Naive thymus-derived CD4-positive, alpha-beta T cell (primary cell): Measurements from ENCODE around the gene FUT9. TPM values are rescaled to one million over a fixed set of nuclear protein-coding genes. Genes with fewer than 3 reads are reported as not detected.

Experiments
- ATAC-seq: fragments of 150-1000 bp; cut with Tn5 transposase; 2 replicates; pipeline ENCODE4 v1.10.0; 2021; ENCODE audit warnings: mild to moderate bottlenecking, moderate library complexity
- CTCF ChIA-PET: fragments of 350-600 bp; sonication (Branson Sonifier 250); formaldehyde crosslinking; loops from one replicate; lab custom pipeline; 2021; ENCODE audit warnings: antibody characterized with exemption; lab: Charles Lee
- POLR2A ChIA-PET: fragments of 350-600 bp; sonication (Branson Sonifier 250); formaldehyde crosslinking; loops from one replicate; lab custom pipeline; 2021; ENCODE audit warnings: antibody characterized with exemption, inconsistent platforms; lab: Charles Lee
- DNase-seq, 9 donors: peaks; one replicate each; pipeline versions ENCODE4 v3.0.0 to v3.0.0-alpha.2; 2020 to 2022; ENCODE audit warnings: mixed read lengths in 1 of 9
- H3K27ac ChIP-seq: one replicate; pipeline ENCODE4 v1.7.0; 2013; ENCODE audit warnings: mild to moderate bottlenecking, low read depth, low read length, moderate library complexity
- H3K27me3 ChIP-seq, 2 donors: one replicate each; pipeline ENCODE4 v1.7.0; 2013; ENCODE audit warnings: low read length in 2 of 2, mild to moderate bottlenecking in 2 of 2, moderate library complexity in 2 of 2; ENCODE audit not compliant: control insufficient read depth in 2 of 2, insufficient read depth in 2 of 2
- H3K36me3 ChIP-seq, 3 experiments: 1 replicate in 2 of 3; 2 replicates in 1 of 3; pipeline ENCODE4 v1.7.0; 2013; ENCODE audit warnings: low read length in 3 of 3, mild to moderate bottlenecking in 3 of 3, moderate library complexity in 1 of 3; ENCODE audit not compliant: insufficient read depth in 3 of 3, control insufficient read depth in 2 of 3
- H3K4me1 ChIP-seq, 2 donors: one replicate each; pipeline ENCODE4 v1.7.0; 2013; ENCODE audit warnings: low read length in 2 of 2, mild to moderate bottlenecking in 2 of 2, moderate library complexity in 1 of 2; ENCODE audit not compliant: control insufficient read depth in 2 of 2, insufficient read depth in 2 of 2
- H3K4me3 ChIP-seq: 2 replicates; pipeline ENCODE4 v1.7.0; 2013; ENCODE audit warnings: mild to moderate bottlenecking, low read length
- H3K9me3 ChIP-seq, 3 experiments: 1 replicate in 2 of 3; 2 replicates in 1 of 3; pipeline ENCODE4 v1.7.0; 2013; ENCODE audit warnings: low read length in 3 of 3; ENCODE audit not compliant: control insufficient read depth in 2 of 3
- H3K27ac Mint-ChIP-seq, 9 donors: one replicate each; pipeline ENCODE4 v1.8.0; 2020 to 2022; ENCODE audit warnings: mixed read lengths in 9 of 9, mild to moderate bottlenecking in 8 of 9, moderate library complexity in 5 of 9, inconsistent platforms in 2 of 9
- H3K27me3 Mint-ChIP-seq, 5 donors: one replicate each; pipeline ENCODE4 v1.8.0; 2021 to 2022; ENCODE audit warnings: mixed read lengths in 5 of 5, mild to moderate bottlenecking in 1 of 5
- H3K36me3 Mint-ChIP-seq, 5 donors: one replicate each; pipeline ENCODE4 v1.8.0; 2020 to 2022; ENCODE audit warnings: mixed read lengths in 5 of 5, mild to moderate bottlenecking in 3 of 5, inconsistent platforms in 1 of 5
- H3K4me1 Mint-ChIP-seq, 7 donors: one replicate each; pipeline ENCODE4 v1.8.0; 2020 to 2022; ENCODE audit warnings: mixed read lengths in 7 of 7, mild to moderate bottlenecking in 3 of 7, inconsistent platforms in 1 of 7
- H3K4me3 Mint-ChIP-seq, 10 donors: one replicate each; pipeline ENCODE4 v1.8.0; 2020 to 2022; ENCODE audit warnings: mild to moderate bottlenecking in 10 of 10, mixed read lengths in 10 of 10, moderate library complexity in 6 of 10, inconsistent platforms in 2 of 10
- H3K9me3 Mint-ChIP-seq, 11 donors: one replicate each; pipeline ENCODE4 v1.8.0; 2020 to 2022; ENCODE audit warnings: mixed read lengths in 11 of 11, mild to moderate bottlenecking in 4 of 11, inconsistent platforms in 1 of 11, moderate library complexity in 1 of 11
- intact Hi-C, 2 donors: fragments of 100-400 bp; cut with micrococcal nuclease; formaldehyde crosslinking; loops; one replicate each; pipeline ENCODE4 v1.15.1; 2023
- polyA plus RNA-seq, 2 donors: library from polyadenylated mRNA; unstranded; fragments of 300-500 nt; fragmentation: Illumina TruSeq; gene quantifications; one replicate each; pipeline ENCODE4 v1.2.3, GENCODE V29; 2021
- total RNA-seq, 6 experiments: library from RNA in 5 of 6; stranded (reverse) in 5 of 6; gene quantifications; 1 replicate in 5 of 6; 2 replicates in 1 of 6; pipeline ENCODE4 v1.2.3 and lab custom pipeline; 2021 to 2026

The FUT9 gene
- total and polyA plus RNA-seq, 7 experiments from 2014 or later, result not detected

DNA sequence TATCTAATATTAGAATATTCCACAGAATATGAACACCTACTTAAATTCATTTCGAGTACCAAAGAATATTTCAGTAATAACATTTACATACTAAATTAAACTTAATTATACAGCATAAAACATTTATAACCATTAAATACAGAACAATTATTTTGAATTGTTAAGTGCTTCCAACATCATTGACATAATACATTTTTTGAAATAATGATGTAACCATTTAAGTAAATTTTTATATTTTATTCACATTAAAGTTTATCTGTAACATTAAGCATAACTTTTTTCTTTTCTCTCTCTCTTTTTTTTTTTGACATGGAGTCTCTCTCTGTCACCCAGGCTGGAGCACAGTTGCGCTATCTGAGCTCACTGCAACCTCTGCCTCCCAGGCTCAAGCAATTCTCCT lies 44.5 kb downstream of the FUT9 start:
- Histone ChIP-seq H3K9me3 (no peaks in the 10 kb centered on the region), H3K27ac (no peak overlapping the region), H3K4me1 (no peaks in the 10 kb centered on the region), H3K36me3 (no peaks in the 10 kb centered on the region), H3K27me3 (no peaks in the 10 kb centered on the region), H3K4me3 (no peak overlapping the region)
- ChIA-PET POLR2A (no interaction called here), CTCF (no interaction called here)
- no peak overlapping the region for H3K4me3 Mint-ChIP-seq
- H3K36me3 Mint-ChIP-seq, result no peaks in the 10 kb centered on the region
- peaks cover 0 to 15% (median 0%) of the 10 kb centered on the region in 11 donors for H3K9me3 Mint-ChIP-seq
- ATAC-seq (no peak), DNase-seq (no peak)
- no peak overlapping the region for H3K27ac Mint-ChIP-seq
- no peaks in the 10 kb centered on the region for H3K27me3 Mint-ChIP-seq
- intact Hi-C loops, result no loop called here
- H3K4me1 Mint-ChIP-seq, result no peaks in the 10 kb centered on the region

DNA sequence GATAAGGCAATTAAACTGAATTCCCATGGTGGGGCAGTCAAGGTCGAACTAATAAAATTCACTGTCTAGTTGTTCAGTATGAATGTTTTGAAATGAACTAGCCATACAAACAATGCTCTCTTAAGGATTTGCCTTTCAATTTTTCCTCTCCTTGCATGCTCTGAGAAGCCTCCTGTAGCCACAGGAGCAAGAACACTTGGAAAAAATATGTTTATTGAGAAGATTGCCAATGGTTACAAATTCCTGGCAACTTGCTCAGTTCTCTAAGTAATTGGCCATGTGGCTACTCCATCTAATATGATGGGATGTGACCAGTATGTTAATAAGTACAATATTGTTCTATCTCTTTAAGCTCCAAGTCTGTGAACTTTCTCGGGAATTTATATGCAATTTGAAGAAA lies 49.4 kb downstream of the FUT9 start:
- intact Hi-C loops, result no loop called here

DNA sequence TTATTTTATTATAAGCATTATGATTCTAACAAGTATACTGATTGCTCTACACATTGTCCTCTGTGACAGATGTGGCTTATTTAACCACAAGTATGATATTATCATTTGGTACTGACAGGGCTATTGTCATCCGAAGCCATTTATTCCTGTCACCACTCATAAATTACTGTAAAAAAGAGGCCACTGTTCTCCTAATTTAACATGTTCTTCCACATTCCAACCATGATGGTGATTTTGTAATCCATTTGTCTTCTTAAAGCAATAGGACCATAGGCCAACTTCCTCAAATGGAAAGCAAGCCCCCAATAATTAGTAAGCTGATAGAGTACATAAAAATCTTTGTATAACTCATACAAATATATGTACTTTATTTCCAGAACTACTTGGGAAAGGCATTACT lies 50.6 kb downstream of the FUT9 start:
- CTCF ChIA-PET, result no interaction called here

More for the DNA sequence above, 49.4 kb downstream of the FUT9 start:
- POLR2A ChIA-PET, result no interaction called here
- ATAC-seq (no peak), DNase-seq (no peak)
- Histone ChIP-seq H3K27me3 (no peaks in the 10 kb centered on the region), H3K27ac (no peak overlapping the region), H3K36me3 (no peaks in the 10 kb centered on the region), H3K4me3 (no peak overlapping the region), H3K4me1 (no peaks in the 10 kb centered on the region), H3K9me3 (no peaks in the 10 kb centered on the region)
- Mint-ChIP-seq H3K27ac (no peak overlapping the region), H3K36me3 (no peaks in the 10 kb centered on the region), H3K4me1 (no peaks in the 10 kb centered on the region), H3K4me3 (no peak overlapping the region), H3K9me3 (peaks cover 0 to 20% (median 1%) of the 10 kb centered on the region in 11 donors), H3K27me3 (no peaks in the 10 kb centered on the region)
- CTCF ChIA-PET, result no interaction called here

GRCh38 chr6:96073555-96073954 lies 57.8 kb downstream of the FUT9 start:
- H3K36me3 Mint-ChIP-seq, result no peaks in the 10 kb centered on the region
- H3K9me3 Mint-ChIP-seq, result peaks cover 0 to 1% (median 0%) of the 10 kb centered on the region in 11 donors
- no peaks in the 10 kb centered on the region for H3K4me1 Mint-ChIP-seq
- ChIA-PET POLR2A (no interaction called here), CTCF (no interaction called here)
- Histone ChIP-seq H3K27ac (no peak overlapping the region), H3K36me3 (no peaks in the 10 kb centered on the region), H3K27me3 (no peaks in the 10 kb centered on the region), H3K4me3 (no peak overlapping the region), H3K9me3 (no peaks in the 10 kb centered on the region), H3K4me1 (no peaks in the 10 kb centered on the region)
- H3K27me3 Mint-ChIP-seq, result no peaks in the 10 kb centered on the region
- no peak overlapping the region for H3K27ac Mint-ChIP-seq
- ATAC-seq, result no peak
- intact Hi-C loops, result loop anchor here in 1 of 2 donors (10.0 kb wide), 1 partner anchor 391 kb away; no protein-coding TSS in a partner anchor
- no peak overlapping the region for H3K4me3 Mint-ChIP-seq
- DNase-seq, result no peak

More for the DNA sequence above, 50.6 kb downstream of the FUT9 start:
- no peaks in the 10 kb centered on the region for H3K9me3 ChIP-seq
- H3K9me3 Mint-ChIP-seq, result peaks cover 0 to 18% (median 1%) of the 10 kb centered on the region in 11 donors
- no peaks in the 10 kb centered on the region for H3K27me3 Mint-ChIP-seq
- intact Hi-C loops, result no loop called here
- H3K27me3 ChIP-seq, result no peaks in the 10 kb centered on the region
- no peak overlapping the region for H3K4me3 ChIP-seq
- no peaks in the 10 kb centered on the region for H3K36me3 Mint-ChIP-seq
- POLR2A ChIA-PET, result no interaction called here
- no peak overlapping the region for H3K27ac Mint-ChIP-seq
- H3K4me3 Mint-ChIP-seq, result no peak overlapping the region
- H3K36me3 ChIP-seq, result no peaks in the 10 kb centered on the region
- H3K4me1 Mint-ChIP-seq, result no peaks in the 10 kb centered on the region
- no peak overlapping the region for H3K27ac ChIP-seq
- ATAC-seq (no peak), DNase-seq (no peak)
- no peaks in the 10 kb centered on the region for H3K4me1 ChIP-seq

- intact Hi-C loops, result loop anchor here in 1 of 2 donors (10.0 kb wide), 1 partner anchor 391 kb away; no protein-coding TSS in a partner anchor
- no peaks in the 10 kb centered on the region for H3K4me1 ChIP-seq
- no peak overlapping the region for H3K27ac ChIP-seq
- no peak for ATAC-seq
- H3K36me3 Mint-ChIP-seq, result no peaks in the 10 kb centered on the region
- CTCF ChIA-PET, result no interaction called here
- H3K9me3 ChIP-seq, result no peaks in the 10 kb centered on the region
- H3K4me3 ChIP-seq, result no peak overlapping the region
- no peak overlapping the region for H3K4me3 Mint-ChIP-seq
- H3K27me3 ChIP-seq, result no peaks in the 10 kb centered on the region
- peaks cover 0 to 1% (median 0%) of the 10 kb centered on the region in 11 donors for H3K9me3 Mint-ChIP-seq
- no peaks in the 10 kb centered on the region for H3K4me1 Mint-ChIP-seq
- H3K36me3 ChIP-seq, result no peaks in the 10 kb centered on the region
- no peaks in the 10 kb centered on the region for H3K27me3 Mint-ChIP-seq
- DNase-seq, result no peak
- no peak overlapping the region for H3K27ac Mint-ChIP-seq
- POLR2A ChIA-PET, result no interaction called here
These were observed 58.2 kb downstream of the FUT9 start for GRCh38 chr6:96074006-96074405.

- DNase-seq (no peak), ATAC-seq (no peak)
- Mint-ChIP-seq H3K9me3 (peaks cover 0 to 6% (median 0%) of the 10 kb centered on the region in 11 donors), H3K27me3 (no peaks in the 10 kb centered on the region), H3K36me3 (no peaks in the 10 kb centered on the region), H3K4me1 (no peaks in the 10 kb centered on the region), H3K27ac (no peak overlapping the region), H3K4me3 (no peak overlapping the region)
- POLR2A ChIA-PET, result no interaction called here
- no peak overlapping the region for H3K4me3 ChIP-seq
- H3K36me3 ChIP-seq, result no peaks in the 10 kb centered on the region
- H3K27ac ChIP-seq, result no peak overlapping the region
- CTCF ChIA-PET, result no interaction called here
- no peaks in the 10 kb centered on the region for H3K4me1 ChIP-seq
- H3K9me3 ChIP-seq, result no peaks in the 10 kb centered on the region
- intact Hi-C loops, result loop anchor here in 1 of 2 donors (10.0 kb wide), 1 partner anchor 389 kb away; no protein-coding TSS in a partner anchor
- H3K27me3 ChIP-seq, result no peaks in the 10 kb centered on the region
These were observed 60.1 kb downstream of the FUT9 start for GRCh38 chr6:96075826-96076225.

DNA sequence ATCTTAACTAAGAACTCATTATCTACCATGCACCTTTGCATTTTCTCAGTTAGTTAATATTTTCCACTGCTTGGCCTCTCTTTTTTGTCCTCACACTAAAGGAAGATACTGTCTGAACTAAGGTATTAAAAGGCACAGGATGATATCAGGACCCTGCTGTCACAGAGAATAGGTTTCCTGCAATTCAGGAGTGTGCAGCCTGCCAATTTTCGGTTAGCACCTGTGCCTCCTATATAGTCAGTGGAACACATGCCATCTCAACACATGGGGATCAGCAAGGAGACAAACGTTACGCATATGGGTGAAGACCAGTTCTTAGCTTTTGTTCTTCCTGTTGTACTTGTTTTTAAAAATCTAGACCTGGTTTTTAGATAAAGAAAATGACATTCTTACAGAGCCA lies 71.0 kb downstream of the FUT9 start:
- H3K4me1 Mint-ChIP-seq, result no peaks in the 10 kb centered on the region
- no peak overlapping the region for H3K4me3 Mint-ChIP-seq
- no peak overlapping the region for H3K4me3 ChIP-seq
- H3K36me3 Mint-ChIP-seq, result no peaks in the 10 kb centered on the region
- peaks cover 0 to 4% (median 0%) of the 10 kb centered on the region in 5 donors for H3K27me3 Mint-ChIP-seq
- H3K27me3 ChIP-seq, result no peaks in the 10 kb centered on the region
- no peak overlapping the region for H3K27ac Mint-ChIP-seq
- ATAC-seq (no peak), DNase-seq (no peak)
- POLR2A ChIA-PET, result no interaction called here
- no peaks in the 10 kb centered on the region for H3K36me3 ChIP-seq
- intact Hi-C loops, result no loop called here
- H3K4me1 ChIP-seq, result no peaks in the 10 kb centered on the region
- H3K9me3 ChIP-seq, result no peaks in the 10 kb centered on the region
- CTCF ChIA-PET, result no interaction called here
- H3K27ac ChIP-seq, result no peak overlapping the region
- peaks cover 0 to 8% (median 0%) of the 10 kb centered on the region in 11 donors for H3K9me3 Mint-ChIP-seq
